HEK293 (cell line): ENCODE data around the gene AATF.

ENCODE experiments used
- GFI1B ChIP-seq: fragments of 450-650 bp; formaldehyde crosslinking; IDR thresholded peaks from 2 replicates; pipeline ENCODE4 v1.5.1; 2016; ENCODE audit warnings: missing biosample characterization, missing genetic modification characterization
- GLIS2 ChIP-seq: fragments of 450-650 bp; formaldehyde crosslinking; IDR thresholded peaks from 2 replicates; pipeline ENCODE4 v1.5.1; 2016; ENCODE audit warnings: missing biosample characterization, missing genetic modification characterization
- KLF8 ChIP-seq: fragments of 450-650 bp; formaldehyde crosslinking; IDR thresholded peaks from 2 replicates; pipeline ENCODE4 v1.5.1; 2016; ENCODE audit warnings: missing biosample characterization, missing genetic modification characterization
- PRDM1 ChIP-seq: fragments of 450-650 bp; formaldehyde crosslinking; IDR thresholded peaks from 2 replicates; pipeline ENCODE4; 2016; ENCODE audit warnings: missing biosample characterization, missing genetic modification characterization
- SP7 ChIP-seq: fragments of 450-650 bp; formaldehyde crosslinking; IDR thresholded peaks from 2 replicates; pipeline ENCODE4 v1.5.1; 2016; ENCODE audit warnings: missing biosample characterization, missing genetic modification characterization
- ZBTB17 ChIP-seq: fragments of 450-650 bp; formaldehyde crosslinking; IDR thresholded peaks from 2 replicates; pipeline ENCODE4 v1.5.1; 2016; ENCODE audit warnings: missing biosample characterization, missing genetic modification characterization
- ZNF133 ChIP-seq: fragments of 450-650 bp; formaldehyde crosslinking; IDR thresholded peaks from 2 replicates; pipeline ENCODE4 v1.5.1; 2016; ENCODE audit warnings: missing biosample characterization, missing genetic modification characterization
- ZNF175 ChIP-seq: fragments of 450-650 bp; formaldehyde crosslinking; IDR thresholded peaks from 2 replicates; pipeline ENCODE4 v1.5.1; 2016; ENCODE audit warnings: missing biosample characterization, missing genetic modification characterization
- ZNF184 ChIP-seq: fragments of 450-650 bp; IDR thresholded peaks from 2 replicates; pipeline ENCODE4 v1.5.1; 2018; ENCODE audit warnings: missing biosample characterization, mild to moderate bottlenecking, missing genetic modification characterization
- ZNF23 ChIP-seq: fragments of 450-650 bp; formaldehyde crosslinking; IDR thresholded peaks from 2 replicates; pipeline ENCODE4 v1.5.1; 2016; ENCODE audit warnings: missing biosample characterization, missing genetic modification characterization, borderline replicate concordance
- ZNF266 ChIP-seq: fragments of 450-650 bp; formaldehyde crosslinking; IDR thresholded peaks from 2 replicates; pipeline ENCODE4 v1.5.1; 2016; ENCODE audit warnings: missing biosample characterization, missing genetic modification characterization, low read depth
- ZNF292 ChIP-seq: fragments of 450-650 bp; formaldehyde crosslinking; IDR thresholded peaks from 2 replicates; pipeline ENCODE4 v1.5.1; 2016; ENCODE audit warnings: low read depth, missing biosample characterization, missing genetic modification characterization, borderline replicate concordance
- ZNF394 ChIP-seq: fragments of 450-650 bp; formaldehyde crosslinking; IDR thresholded peaks from 2 replicates; pipeline ENCODE4 v1.5.1; 2016; ENCODE audit warnings: missing biosample characterization, missing genetic modification characterization, mild to moderate bottlenecking, moderate library complexity, borderline replicate concordance
- ZNF433 ChIP-seq: fragments of 450-650 bp; formaldehyde crosslinking; IDR thresholded peaks from 2 replicates; pipeline ENCODE4 v1.5.1; 2016; ENCODE audit warnings: missing biosample characterization, missing genetic modification characterization, low read depth
- ZNF473 ChIP-seq: fragments of 450-650 bp; formaldehyde crosslinking; IDR thresholded peaks from 2 replicates; pipeline ENCODE4 v1.5.1; 2017; ENCODE audit warnings: missing biosample characterization, missing genetic modification characterization
- ZNF48 ChIP-seq: fragments of 450-650 bp; formaldehyde crosslinking; IDR thresholded peaks from 2 replicates; pipeline ENCODE4 v1.5.1; 2016; ENCODE audit warnings: missing biosample characterization, missing genetic modification characterization
- ZNF530 ChIP-seq: fragments of 450-650 bp; formaldehyde crosslinking; IDR thresholded peaks from 2 replicates; pipeline ENCODE4 v1.5.1; 2016; ENCODE audit warnings: low read depth, missing biosample characterization, missing genetic modification characterization
- ZNF548 ChIP-seq: fragments of 450-650 bp; formaldehyde crosslinking; IDR thresholded peaks from 2 replicates; pipeline ENCODE4 v1.5.1; 2016; ENCODE audit warnings: missing biosample characterization, missing genetic modification characterization
- ZNF670 ChIP-seq: fragments of 450-650 bp; formaldehyde crosslinking; IDR thresholded peaks from 2 replicates; pipeline ENCODE4 v1.5.1; 2016; ENCODE audit warnings: missing biosample characterization, missing genetic modification characterization, low read depth
- ZNF76 ChIP-seq: fragments of 450-650 bp; formaldehyde crosslinking; IDR thresholded peaks from 2 replicates; pipeline ENCODE4; 2016; ENCODE audit warnings: low read depth, missing biosample characterization, missing genetic modification characterization, borderline replicate concordance
- ZXDB ChIP-seq: fragments of 450-650 bp; formaldehyde crosslinking; IDR thresholded peaks from 2 replicates; pipeline ENCODE4 v1.5.1; 2016; ENCODE audit warnings: missing biosample characterization, missing genetic modification characterization
- TF ChIP-seq, protein P1 (sequence below): fragments of 450-650 bp; formaldehyde crosslinking; IDR thresholded peaks from 2 replicates; pipeline ENCODE4 v1.5.1; 2016; ENCODE audit warnings: missing biosample characterization, missing genetic modification characterization
- TF ChIP-seq, protein P2 (sequence below): fragments of 450-650 bp; formaldehyde crosslinking; IDR thresholded peaks from 2 replicates; pipeline ENCODE4 v1.5.1; 2016; ENCODE audit warnings: missing biosample characterization, missing genetic modification characterization
- TF ChIP-seq, protein P3 (sequence below): fragments of 450-650 bp; formaldehyde crosslinking; IDR thresholded peaks from 2 replicates; pipeline ENCODE4 v1.5.1; 2016; ENCODE audit warnings: missing biosample characterization, missing genetic modification characterization
- TF ChIP-seq, protein P4 (sequence below): fragments of 450-650 bp; formaldehyde crosslinking; IDR thresholded peaks from 2 replicates; pipeline ENCODE4 v1.5.1; 2016; ENCODE audit warnings: missing biosample characterization, missing genetic modification characterization, borderline replicate concordance
- TF ChIP-seq, protein P5 (sequence below): fragments of 450-650 bp; formaldehyde crosslinking; IDR thresholded peaks from 2 replicates; pipeline ENCODE4 v1.5.1; 2016; ENCODE audit warnings: missing biosample characterization, missing genetic modification characterization, borderline replicate concordance
- TF ChIP-seq, protein P6 (sequence below): fragments of 450-650 bp; formaldehyde crosslinking; IDR thresholded peaks from 2 replicates; pipeline ENCODE4 v1.5.1; 2016; ENCODE audit warnings: missing biosample characterization, missing genetic modification characterization

The AATF gene

DNA sequence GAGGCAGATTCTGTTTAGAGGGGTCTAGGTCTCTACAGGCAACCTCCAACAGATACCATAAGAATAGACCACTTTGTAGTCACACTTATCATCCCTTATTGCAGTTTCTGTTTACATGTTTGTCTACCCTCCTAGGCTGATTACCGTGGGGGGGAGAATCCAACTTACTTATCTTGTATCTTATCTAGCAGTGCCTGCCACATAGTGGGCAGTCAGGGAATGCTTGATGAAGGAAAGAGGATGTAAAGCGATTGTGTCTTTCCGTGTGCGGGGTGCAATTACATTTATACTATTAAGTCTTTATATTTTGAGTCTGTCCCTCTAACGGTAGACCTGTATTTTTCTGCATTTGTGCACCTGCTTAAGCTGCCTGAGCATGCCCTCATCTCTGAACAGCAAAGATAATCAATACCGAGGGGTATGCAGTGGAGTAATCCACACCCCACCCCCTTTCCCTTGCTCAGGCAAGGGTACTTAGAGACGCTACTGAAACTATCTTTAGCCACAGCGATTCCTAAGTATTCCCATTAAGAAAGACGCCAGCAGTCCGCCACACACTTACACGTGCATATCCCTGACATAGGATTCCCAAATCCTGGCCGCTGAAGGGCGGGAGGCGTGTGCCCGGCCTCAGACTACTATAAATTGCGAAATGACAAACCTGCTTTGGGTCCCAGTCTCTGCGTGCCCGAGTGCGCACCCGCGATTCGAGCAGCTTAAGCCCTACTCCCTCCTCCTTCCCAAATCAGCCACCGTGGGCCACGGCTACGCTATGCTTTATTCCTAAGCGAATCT is 635 bp upstream of the AATF start (continued):
- TF ChIP-seq ZNF266 (tag by site-specific recombination) (no peak), ZNF394 (tag by site-specific recombination) (no peak), ZNF133 (tag by site-specific recombination) (no peak), ZBTB17 (tag by site-specific recombination) (peak; percentile 82; the same call in 1 of the 2 replicates), PRDM1 (tag by site-specific recombination) (no peak), ZNF184 (tag by site-specific recombination) (0 out of 2 replicates have a peak, but pooled peaks have one; percentile 42), ZNF670 (tag by site-specific recombination) (no peak), KLF8 (no peak), GLIS2 (tag by site-specific recombination) (no peak), ZNF433 (no peak), GFI1B (tag by site-specific recombination) (0 out of 2 replicates have a peak, but pooled peaks have one; percentile 13), ZNF48 (tag by site-specific recombination) (no peak), ZXDB (tag by site-specific recombination) (no peak), ZNF175 (no peak), ZNF76 (tag by site-specific recombination) (no peak), ZNF548 (tag by site-specific recombination) (no peak), ZNF530 (tag by site-specific recombination) (no peak), ZNF292 (tag by site-specific recombination) (no peak), ZNF473 (tag by site-specific recombination) (no peak), SP7 (tag by site-specific recombination) (no peak), ZNF23 (tag by site-specific recombination) (no peak)
- TF ChIP-seq, protein P1, sequence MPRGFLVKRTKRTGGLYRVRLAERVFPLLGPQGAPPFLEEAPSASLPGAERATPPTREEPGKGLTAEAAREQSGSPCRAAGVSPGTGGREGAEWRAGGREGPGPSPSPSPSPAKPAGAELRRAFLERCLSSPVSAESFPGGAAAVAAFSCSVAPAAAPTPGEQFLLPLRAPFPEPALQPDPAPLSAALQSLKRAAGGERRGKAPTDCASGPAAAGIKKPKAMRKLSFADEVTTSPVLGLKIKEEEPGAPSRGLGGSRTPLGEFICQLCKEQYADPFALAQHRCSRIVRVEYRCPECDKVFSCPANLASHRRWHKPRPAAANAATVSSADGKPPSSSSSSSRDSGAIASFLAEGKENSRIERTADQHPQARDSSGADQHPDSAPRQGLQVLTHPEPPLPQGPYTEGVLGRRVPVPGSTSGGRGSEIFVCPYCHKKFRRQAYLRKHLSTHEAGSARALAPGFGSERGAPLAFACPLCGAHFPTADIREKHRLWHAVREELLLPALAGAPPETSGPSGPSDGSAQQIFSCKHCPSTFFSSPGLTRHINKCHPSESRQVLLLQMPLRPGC: no peak
- TF ChIP-seq, protein P2, sequence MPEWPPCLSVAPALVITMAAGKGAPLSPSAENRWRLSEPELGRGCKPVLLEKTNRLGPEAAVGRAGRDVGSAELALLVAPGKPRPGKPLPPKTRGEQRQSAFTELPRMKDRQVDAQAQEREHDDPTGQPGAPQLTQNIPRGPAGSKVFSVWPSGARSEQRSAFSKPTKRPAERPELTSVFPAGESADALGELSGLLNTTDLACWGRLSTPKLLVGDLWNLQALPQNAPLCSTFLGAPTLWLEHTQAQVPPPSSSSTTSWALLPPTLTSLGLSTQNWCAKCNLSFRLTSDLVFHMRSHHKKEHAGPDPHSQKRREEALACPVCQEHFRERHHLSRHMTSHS: no peak
- TF ChIP-seq, protein P3, sequence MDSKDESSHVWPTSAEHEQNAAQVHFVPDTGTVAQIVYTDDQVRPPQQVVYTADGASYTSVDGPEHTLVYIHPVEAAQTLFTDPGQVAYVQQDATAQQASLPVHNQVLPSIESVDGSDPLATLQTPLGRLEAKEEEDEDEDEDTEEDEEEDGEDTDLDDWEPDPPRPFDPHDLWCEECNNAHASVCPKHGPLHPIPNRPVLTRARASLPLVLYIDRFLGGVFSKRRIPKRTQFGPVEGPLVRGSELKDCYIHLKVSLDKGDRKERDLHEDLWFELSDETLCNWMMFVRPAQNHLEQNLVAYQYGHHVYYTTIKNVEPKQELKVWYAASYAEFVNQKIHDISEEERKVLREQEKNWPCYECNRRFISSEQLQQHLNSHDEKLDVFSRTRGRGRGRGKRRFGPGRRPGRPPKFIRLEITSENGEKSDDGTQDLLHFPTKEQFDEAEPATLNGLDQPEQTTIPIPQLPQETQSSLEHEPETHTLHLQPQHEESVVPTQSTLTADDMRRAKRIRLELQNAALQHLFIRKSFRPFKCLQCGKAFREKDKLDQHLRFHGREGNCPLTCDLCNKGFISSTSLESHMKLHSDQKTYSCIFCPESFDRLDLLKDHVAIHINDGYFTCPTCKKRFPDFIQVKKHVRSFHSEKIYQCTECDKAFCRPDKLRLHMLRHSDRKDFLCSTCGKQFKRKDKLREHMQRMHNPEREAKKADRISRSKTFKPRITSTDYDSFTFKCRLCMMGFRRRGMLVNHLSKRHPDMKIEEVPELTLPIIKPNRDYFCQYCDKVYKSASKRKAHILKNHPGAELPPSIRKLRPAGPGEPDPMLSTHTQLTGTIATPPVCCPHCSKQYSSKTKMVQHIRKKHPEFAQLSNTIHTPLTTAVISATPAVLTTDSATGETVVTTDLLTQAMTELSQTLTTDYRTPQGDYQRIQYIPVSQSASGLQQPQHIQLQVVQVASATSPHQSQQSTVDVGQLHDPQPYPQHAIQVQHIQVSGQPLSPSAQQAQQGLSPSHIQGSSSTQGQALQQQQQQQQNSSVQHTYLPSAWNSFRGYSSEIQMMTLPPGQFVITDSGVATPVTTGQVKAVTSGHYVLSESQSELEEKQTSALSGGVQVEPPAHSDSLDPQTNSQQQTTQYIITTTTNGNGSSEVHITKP (tag by site-specific recombination): peak; percentile 76
- TF ChIP-seq, protein P4, sequence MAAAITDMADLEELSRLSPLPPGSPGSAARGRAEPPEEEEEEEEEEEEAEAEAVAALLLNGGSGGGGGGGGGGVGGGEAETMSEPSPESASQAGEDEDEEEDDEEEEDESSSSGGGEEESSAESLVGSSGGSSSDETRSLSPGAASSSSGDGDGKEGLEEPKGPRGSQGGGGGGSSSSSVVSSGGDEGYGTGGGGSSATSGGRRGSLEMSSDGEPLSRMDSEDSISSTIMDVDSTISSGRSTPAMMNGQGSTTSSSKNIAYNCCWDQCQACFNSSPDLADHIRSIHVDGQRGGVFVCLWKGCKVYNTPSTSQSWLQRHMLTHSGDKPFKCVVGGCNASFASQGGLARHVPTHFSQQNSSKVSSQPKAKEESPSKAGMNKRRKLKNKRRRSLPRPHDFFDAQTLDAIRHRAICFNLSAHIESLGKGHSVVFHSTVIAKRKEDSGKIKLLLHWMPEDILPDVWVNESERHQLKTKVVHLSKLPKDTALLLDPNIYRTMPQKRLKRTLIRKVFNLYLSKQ (tag by site-specific recombination): no peak
- TF ChIP-seq, protein P5, sequence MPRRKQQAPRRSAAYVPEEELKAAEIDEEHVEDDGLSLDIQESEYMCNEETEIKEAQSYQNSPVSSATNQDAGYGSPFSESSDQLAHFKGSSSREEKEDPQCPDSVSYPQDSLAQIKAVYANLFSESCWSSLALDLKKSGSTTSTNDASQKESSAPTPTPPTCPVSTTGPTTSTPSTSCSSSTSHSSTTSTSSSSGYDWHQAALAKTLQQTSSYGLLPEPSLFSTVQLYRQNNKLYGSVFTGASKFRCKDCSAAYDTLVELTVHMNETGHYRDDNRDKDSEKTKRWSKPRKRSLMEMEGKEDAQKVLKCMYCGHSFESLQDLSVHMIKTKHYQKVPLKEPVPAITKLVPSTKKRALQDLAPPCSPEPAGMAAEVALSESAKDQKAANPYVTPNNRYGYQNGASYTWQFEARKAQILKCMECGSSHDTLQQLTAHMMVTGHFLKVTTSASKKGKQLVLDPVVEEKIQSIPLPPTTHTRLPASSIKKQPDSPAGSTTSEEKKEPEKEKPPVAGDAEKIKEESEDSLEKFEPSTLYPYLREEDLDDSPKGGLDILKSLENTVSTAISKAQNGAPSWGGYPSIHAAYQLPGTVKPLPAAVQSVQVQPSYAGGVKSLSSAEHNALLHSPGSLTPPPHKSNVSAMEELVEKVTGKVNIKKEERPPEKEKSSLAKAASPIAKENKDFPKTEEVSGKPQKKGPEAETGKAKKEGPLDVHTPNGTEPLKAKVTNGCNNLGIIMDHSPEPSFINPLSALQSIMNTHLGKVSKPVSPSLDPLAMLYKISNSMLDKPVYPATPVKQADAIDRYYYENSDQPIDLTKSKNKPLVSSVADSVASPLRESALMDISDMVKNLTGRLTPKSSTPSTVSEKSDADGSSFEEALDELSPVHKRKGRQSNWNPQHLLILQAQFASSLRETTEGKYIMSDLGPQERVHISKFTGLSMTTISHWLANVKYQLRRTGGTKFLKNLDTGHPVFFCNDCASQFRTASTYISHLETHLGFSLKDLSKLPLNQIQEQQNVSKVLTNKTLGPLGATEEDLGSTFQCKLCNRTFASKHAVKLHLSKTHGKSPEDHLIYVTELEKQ: no peak
- TF ChIP-seq, protein P6, sequence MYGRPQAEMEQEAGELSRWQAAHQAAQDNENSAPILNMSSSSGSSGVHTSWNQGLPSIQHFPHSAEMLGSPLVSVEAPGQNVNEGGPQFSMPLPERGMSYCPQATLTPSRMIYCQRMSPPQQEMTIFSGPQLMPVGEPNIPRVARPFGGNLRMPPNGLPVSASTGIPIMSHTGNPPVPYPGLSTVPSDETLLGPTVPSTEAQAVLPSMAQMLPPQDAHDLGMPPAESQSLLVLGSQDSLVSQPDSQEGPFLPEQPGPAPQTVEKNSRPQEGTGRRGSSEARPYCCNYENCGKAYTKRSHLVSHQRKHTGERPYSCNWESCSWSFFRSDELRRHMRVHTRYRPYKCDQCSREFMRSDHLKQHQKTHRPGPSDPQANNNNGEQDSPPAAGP: no peak
